ENCODE results near the gene KCND3. TPM values are rescaled to one million over a fixed set of nuclear protein-coding genes. Genes with fewer than 3 reads are reported as not detected.

KCND3 gene
- total RNA-seq, 3 donors from 2014 or later (not counting 1 experiment from before 2014, with no cell fraction given), result 0.07 to 0.16 TPM; not detected in 1

- no peak overlapping the region for H3K27ac Mint-ChIP-seq
- H3K36me3 Mint-ChIP-seq, result no peaks in the 10 kb centered on the region
- H3K27me3 Mint-ChIP-seq (ENCODE audit: low read depth in 2 of 2), result peaks cover 17 to 28% of the 10 kb centered on the region in 2 donors
- no peak for ATAC-seq
- H3K27ac ChIP-seq (ENCODE audit: low read length), result no peak overlapping the region
- H3K27me3 ChIP-seq (ENCODE audit: control insufficient read depth, insufficient read depth, low read length), result no peaks in the 10 kb centered on the region
- peaks cover 0 to 5% of the 10 kb centered on the region in 2 donors for H3K4me1 Mint-ChIP-seq
- TF ChIP-seq CTCF (IDR thresholded peaks at IDR 0.05), result no peak
- H3K4me3 Mint-ChIP-seq, result no peak overlapping the region
- no peaks in the 10 kb centered on the region for H3K9me3 ChIP-seq (ENCODE audit: control insufficient read depth, insufficient read depth, low read length)
- H3K36me3 ChIP-seq (ENCODE audit: control insufficient read depth, insufficient read depth, low read length), result no peaks in the 10 kb centered on the region
- intact Hi-C loops (cut with micrococcal nuclease), result no loop called here
- H3K4me1 ChIP-seq (ENCODE audit: control insufficient read depth, insufficient read depth, low read length), result no peaks in the 10 kb centered on the region
- 45% methylated on average over 6 of the region's 6 CpGs for WGBS (ENCODE audit: insufficient coverage)
- H3K9me3 Mint-ChIP-seq, result no peaks in the 10 kb centered on the region
- no peak overlapping the region for H3K4me3 ChIP-seq (ENCODE audit: low read length)
- DNase-seq, result no peak
Observed at GRCh38 chr1:111948209-111949171, 41.0 kb downstream of the KCND3 start.

DNA sequence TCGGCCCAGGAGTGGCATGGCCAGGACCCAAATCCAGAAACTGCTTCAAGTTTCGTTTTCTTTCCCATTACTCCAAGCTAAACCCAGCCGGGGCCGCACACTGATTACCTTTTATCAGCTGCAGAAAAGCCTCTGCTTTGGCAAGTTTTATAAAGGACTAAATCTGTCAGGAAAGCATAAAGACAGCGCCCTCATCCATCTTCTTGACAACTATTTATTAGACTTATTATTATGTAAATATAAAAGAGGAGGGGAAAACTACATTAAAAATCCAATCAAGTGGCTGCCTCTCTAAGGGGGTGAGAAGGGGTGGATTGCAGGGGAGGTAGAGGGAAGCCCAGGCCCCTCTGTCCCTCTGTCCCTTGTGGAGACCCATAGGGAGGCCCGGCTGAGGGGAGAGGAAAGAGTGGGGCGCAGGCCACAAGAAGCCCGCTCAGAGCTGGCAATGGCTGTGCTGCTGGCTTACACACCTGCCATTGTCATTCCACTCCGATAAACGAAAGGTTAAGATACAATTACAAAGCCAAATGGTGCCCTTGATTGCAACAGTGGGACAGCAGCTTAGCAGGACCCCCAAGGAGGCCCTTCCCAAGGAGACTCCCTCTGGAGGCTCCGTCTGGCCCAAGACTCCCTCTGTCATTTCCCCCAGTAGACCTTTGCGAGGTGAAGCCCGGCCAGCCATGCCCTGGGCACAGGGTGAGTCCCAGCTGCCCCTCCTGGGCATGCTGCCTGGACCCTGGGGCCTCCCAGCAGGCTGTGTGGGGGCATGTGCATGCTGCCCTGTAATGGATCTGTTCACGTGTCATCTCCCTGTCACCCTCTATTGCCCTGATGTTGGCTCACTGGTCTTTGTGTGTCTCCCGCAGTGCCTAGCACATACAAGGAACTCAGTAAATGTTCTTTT, 45.4 kb downstream of the KCND3 start:
- no peak overlapping the region for H3K4me3 Mint-ChIP-seq
- Histone ChIP-seq H3K27ac (ENCODE audit: low read length) (no peak overlapping the region), H3K36me3 (ENCODE audit: control insufficient read depth, insufficient read depth, low read length) (no peaks in the 10 kb centered on the region), H3K27me3 (ENCODE audit: control insufficient read depth, insufficient read depth, low read length) (no peaks in the 10 kb centered on the region), H3K4me3 (ENCODE audit: low read length) (no peak overlapping the region), H3K4me1 (ENCODE audit: control insufficient read depth, insufficient read depth, low read length) (no peaks in the 10 kb centered on the region), H3K9me3 (ENCODE audit: control insufficient read depth, insufficient read depth, low read length) (no peaks in the 10 kb centered on the region)
- TF ChIP-seq CTCF (IDR thresholded peaks at IDR 0.05), result no peak
- no peaks in the 10 kb centered on the region for H3K36me3 Mint-ChIP-seq
- no peak for DNase-seq
- peaks cover 0 to 3% of the 10 kb centered on the region in 2 donors for H3K4me1 Mint-ChIP-seq
- ATAC-seq, result no peak
- 87% methylated on average over 14 of the region's 15 CpGs for WGBS (ENCODE audit: insufficient coverage)
- no peak overlapping the region for H3K27ac Mint-ChIP-seq
- no peaks in the 10 kb centered on the region for H3K9me3 Mint-ChIP-seq
- H3K27me3 Mint-ChIP-seq (ENCODE audit: low read depth in 2 of 2), result peaks cover 18 to 29% of the 10 kb centered on the region in 2 donors
- intact Hi-C loops (cut with micrococcal nuclease), result no loop called here

DNA sequence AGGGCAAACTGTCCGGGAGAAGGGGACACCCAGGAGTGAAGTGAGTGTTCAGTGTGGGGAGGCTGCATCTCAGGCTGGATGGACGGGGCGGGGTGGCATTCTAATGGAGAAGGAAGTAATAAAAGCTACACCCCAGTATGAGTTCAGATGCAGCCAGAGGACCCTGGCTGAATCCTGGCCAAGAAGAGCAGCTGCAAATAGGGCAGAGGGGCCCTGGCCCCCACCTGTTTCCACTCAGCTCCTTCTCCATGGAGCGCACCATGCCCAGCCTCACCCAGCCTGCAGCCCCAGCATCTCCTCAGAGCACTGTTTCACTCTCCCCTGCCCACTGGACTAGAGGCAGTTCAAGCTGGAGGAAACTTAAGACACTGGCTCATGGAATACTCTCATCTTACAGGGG, 46.4 kb downstream of the KCND3 start:
- peaks cover 12 to 21% of the 10 kb centered on the region in 2 donors for H3K27me3 Mint-ChIP-seq (ENCODE audit: low read depth in 2 of 2)
- no peaks in the 10 kb centered on the region for H3K9me3 Mint-ChIP-seq
- Histone ChIP-seq H3K9me3 (ENCODE audit: control insufficient read depth, insufficient read depth, low read length) (no peaks in the 10 kb centered on the region), H3K4me3 (ENCODE audit: low read length) (no peak overlapping the region), H3K4me1 (ENCODE audit: control insufficient read depth, insufficient read depth, low read length) (no peaks in the 10 kb centered on the region), H3K36me3 (ENCODE audit: control insufficient read depth, insufficient read depth, low read length) (no peaks in the 10 kb centered on the region), H3K27ac (ENCODE audit: low read length) (no peak overlapping the region), H3K27me3 (ENCODE audit: control insufficient read depth, insufficient read depth, low read length) (no peaks in the 10 kb centered on the region)
- no peaks in the 10 kb centered on the region for H3K4me1 Mint-ChIP-seq
- TF ChIP-seq CTCF (IDR thresholded peaks at IDR 0.05), result no peak
- no peaks in the 10 kb centered on the region for H3K36me3 Mint-ChIP-seq
- DNase-seq (no peak), ATAC-seq (no peak)
- H3K27ac Mint-ChIP-seq, result no peak overlapping the region
- intact Hi-C loops (cut with micrococcal nuclease), result no loop called here
- WGBS (ENCODE audit: insufficient coverage), result 75% methylated on average over 4 of the region's 4 CpGs
- no peak overlapping the region for H3K4me3 Mint-ChIP-seq

Measured in natural killer cell (primary cell).